K562 (cell line): Measurements from ENCODE around the gene LIMS2. TPM values are rescaled to one million over a fixed set of nuclear protein-coding genes. Genes with fewer than 3 reads are reported as not detected.

Experiments
- ATAC-seq: fragments of 200-7000 bp; cut with Tn5 transposase; 3 replicates; pipeline ENCODE4 v1.9.1; 2020; ENCODE audit warnings: moderate library complexity
- BruUV-seq: library from RNA; stranded (reverse); fragments of 400-500 nt; replicated peaks from 2 replicates; lab custom pipeline; 2021; lab: Mats Ljungman, UMichigan
- CTCF ChIA-PET: fragments of 300-600 bp; formaldehyde crosslinking; extraction: SDS; loops from one replicate; lab custom pipeline; 2021; ENCODE audit warnings: low intra/inter-chr PET ratio; lab: Yijun Ruan, JAX
- POLR2A ChIA-PET: fragments of 300-600, 350-650 bp; sonication (Branson Sonifier 250); formaldehyde crosslinking; extraction: SDS; loops from one replicate; lab custom pipeline; 2021; ENCODE audit warnings: antibody characterized with exemption, inconsistent platforms; lab: Yijun Ruan, JAX
- DNase-seq, 4 experiments: peaks; one replicate each; pipeline versions ENCODE4 v3.0.0 to v3.0.0-alpha.2; 2011 to 2018; ENCODE audit warnings: low spot score in 3 of 4, mixed read lengths in 3 of 4; ENCODE audit errors: extremely low read depth in 1 of 4
- FAIRE-seq: peaks from 2 replicates; lab custom pipeline; 2011; peaks lifted over from hg19 to GRCh38; lab: Jason Lieb, UNC
- H2AFZ ChIP-seq: 2 replicates; pipeline ENCODE4 v1.6.0; 2011; ENCODE audit warnings: low read depth, low read length, control low read depth, inconsistent platforms
- H3K27ac ChIP-seq: fragments of 200-600 bp; 3 replicates; pipeline ENCODE4 v1.8.0; 2011; ENCODE audit warnings: low read depth, mild to moderate bottlenecking, control low read depth, inconsistent platforms, low read length, moderate library complexity, mixed read lengths; ENCODE audit errors: extremely low read depth
- H3K27me3 ChIP-seq, 2 experiments: fragments of 300-600 bp in 1 of 2; 2 replicates in 1 of 2; 3 replicates in 1 of 2; pipeline versions ENCODE4 v1.6.0 to v1.8.0; 2011; ENCODE audit warnings: inconsistent platforms in 2 of 2, low read length in 2 of 2, mild to moderate bottlenecking in 1 of 2, mixed read lengths in 1 of 2, moderate library complexity in 1 of 2; ENCODE audit not compliant: control insufficient read depth in 2 of 2, insufficient read depth in 2 of 2
- H3K36me3 ChIP-seq: fragments of 300-600 bp; 3 replicates; pipeline ENCODE4 v1.8.0; 2011; ENCODE audit warnings: mild to moderate bottlenecking, low read length, inconsistent platforms; ENCODE audit not compliant: control insufficient read depth, insufficient read depth
- H3K4me1 ChIP-seq, 2 experiments: fragments of 200-600 bp in 1 of 2; replicated peaks in 1 of 2; 2 replicates in 1 of 2; 3 replicates in 1 of 2; pipeline versions ENCODE4 v1.5.1 to v1.8.0; 2011; ENCODE audit warnings: inconsistent platforms in 2 of 2, low read length in 2 of 2, mild to moderate bottlenecking in 1 of 2, mixed read lengths in 1 of 2, moderate library complexity in 1 of 2; ENCODE audit not compliant: control insufficient read depth in 2 of 2, insufficient read depth in 2 of 2
- H3K4me2 ChIP-seq: 2 replicates; pipeline ENCODE4 v1.6.1; 2011; ENCODE audit warnings: low read length, control low read depth, inconsistent platforms, mixed read lengths; ENCODE audit not compliant: insufficient read depth
- H3K4me3 ChIP-seq: fragments of 200-600 bp; sonication (generic), shearing (Covaris generic); 2 replicates; pipeline ENCODE4 v1.5.1; 2016; ENCODE audit warnings: control low read depth, inconsistent platforms
- H3K79me2 ChIP-seq: fragments of 200-600 bp; 3 replicates; pipeline ENCODE4 v1.8.0; 2011; ENCODE audit warnings: low read length, inconsistent platforms; ENCODE audit not compliant: control insufficient read depth, insufficient read depth
- H3K9ac ChIP-seq, 2 experiments: 2 replicates each; pipeline versions ENCODE4 v1.6.0 to v1.6.1; 2011; ENCODE audit warnings: low read depth in 2 of 2, low read length in 2 of 2, control low read depth in 1 of 2, inconsistent platforms in 1 of 2, mild to moderate bottlenecking in 1 of 2, mixed read lengths in 1 of 2; ENCODE audit not compliant: insufficient read depth in 1 of 2
- H3K9me1 ChIP-seq: one replicate; pipeline ENCODE4 v1.6.0; 2011; ENCODE audit warnings: inconsistent platforms, mild to moderate bottlenecking, low read length, moderate library complexity; ENCODE audit not compliant: control insufficient read depth, insufficient read depth
- H3K9me3 ChIP-seq: replicated peaks from 2 replicates; pipeline ENCODE4 v1.5.1; 2011; ENCODE audit warnings: low read depth, low read length, inconsistent platforms; ENCODE audit not compliant: control insufficient read depth, insufficient read depth
- H4K20me1 ChIP-seq: replicated peaks from 2 replicates; pipeline ENCODE4 v1.6.1; 2011; ENCODE audit warnings: low read length, inconsistent platforms, mixed read lengths; ENCODE audit not compliant: control insufficient read depth, insufficient read depth
- GATA2 ChIP-seq: sonication (generic); formaldehyde crosslinking; IDR thresholded peaks from 2 replicates; pipeline ENCODE4 v1.4.0; 2020; ENCODE audit warnings: mild to moderate bottlenecking, missing genetic modification reagents
- MAFG ChIP-seq: fragments of 450-650 bp; conservative IDR thresholded peaks from 2 replicates; pipeline ENCODE4 v1.6.1; 2016; ENCODE audit warnings: missing genetic modification characterization, missing compliant biosample characterization
- NEUROD1 ChIP-seq: fragments of 150-350 bp; IDR thresholded peaks from 2 replicates; pipeline ENCODE4 v1.6.1; 2014; ENCODE audit warnings: borderline replicate concordance, low read length, low read depth; ENCODE audit not compliant: partially characterized antibody
- SAFB ChIP-seq: fragments of 200-400 bp; formaldehyde crosslinking; IDR thresholded peaks from 2 replicates; pipeline ENCODE4 v1.6.1; 2017; ENCODE audit warnings: low read depth, low read length, borderline replicate concordance
- ZKSCAN8 ChIP-seq: fragments of 200-800 bp; sonication (Bioruptor generic); IDR thresholded peaks from 2 replicates; pipeline ENCODE4 v1.6.1; 2016; ENCODE audit warnings: missing genetic modification characterization, missing compliant biosample characterization
- ZNF23 ChIP-seq: fragments of 250-450 bp; sonication (Bioruptor Pico); IDR thresholded peaks from 2 replicates; pipeline ENCODE4 v1.4.0; 2020; ENCODE audit warnings: mild to moderate bottlenecking
- WGBS: fragments of 100-300 bp; shearing (Covaris generic); methylation state at CpG from one replicate; pipeline ENCODE4 v1.1.6; 2016; ENCODE audit warnings: low coverage, mixed read lengths; ENCODE audit not compliant: insufficient coverage; ENCODE audit errors: missing lambda C conversion rate; 5-methylcytosine and 5-hydroxymethylcytosine counted together
- in situ Hi-C: fragments of 300-500 bp; cut with MboI; formaldehyde crosslinking; loops from 4 replicates; pipeline ENCODE4 v1.15.0; 2018; ENCODE audit warnings: inconsistent platforms, mixed read lengths
- intact Hi-C: fragments of 100-400 bp; cut with micrococcal nuclease; formaldehyde crosslinking; loops from 2 replicates; pipeline ENCODE4 v1.14.2; 2022
- polyA plus RNA-seq, 8 experiments: library from polyadenylated mRNA; depleted of rRNA in 4 of 8; stranded (reverse) in 5 of 8; unstranded in 3 of 8; fragments of >200 nt; fragmentation: Nextera tagmentation in 2 of 8; fragmentation: Illumina TruSeq in 1 of 8; extraction: Ambion mirVana in 2 of 8; extraction: Trizol in 1 of 8; gene quantifications; 2 replicates each; pipeline versions ENCODE4 v1.2.1 to v1.2.3, GENCODE V29; 2011 to 2014; ENCODE audit warnings: inconsistent platforms in 1 of 8, missing spikeins in 1 of 8
- total RNA-seq, 7 experiments: library from RNA; depleted of rRNA in 6 of 7; stranded (reverse); fragments of >200 nt in 6 of 7; fragmentation: Illumina TruSeq in 2 of 7; extraction: Trizol in 2 of 7; gene quantifications; 2 replicates each; pipeline versions ENCODE4 v1.2.1 to v1.2.3, GENCODE V29; 2011 to 2021; ENCODE audit warnings: low replicate concordance in 1 of 7
- TF ChIP-seq, protein P1 (sequence below): fragments of 450-650 bp; formaldehyde crosslinking; IDR thresholded peaks from 2 replicates; pipeline ENCODE4 v1.4.0; 2020; ENCODE audit warnings: mild to moderate bottlenecking, moderate library complexity
- TF ChIP-seq, protein P2 (sequence below): sonication (generic); formaldehyde crosslinking; IDR thresholded peaks from 2 replicates; pipeline ENCODE4 v1.8.0; 2022; ENCODE audit warnings: missing genetic modification reagents, mild to moderate bottlenecking, moderate library complexity, borderline replicate concordance

LIMS2 gene
- total and polyA plus RNA-seq, 9 of the 15 experiments (the other 6 are each of a cell fraction or from before 2014, with no cell fraction given): 0.04 to 0.22 TPM; not detected in 7

DNA sequence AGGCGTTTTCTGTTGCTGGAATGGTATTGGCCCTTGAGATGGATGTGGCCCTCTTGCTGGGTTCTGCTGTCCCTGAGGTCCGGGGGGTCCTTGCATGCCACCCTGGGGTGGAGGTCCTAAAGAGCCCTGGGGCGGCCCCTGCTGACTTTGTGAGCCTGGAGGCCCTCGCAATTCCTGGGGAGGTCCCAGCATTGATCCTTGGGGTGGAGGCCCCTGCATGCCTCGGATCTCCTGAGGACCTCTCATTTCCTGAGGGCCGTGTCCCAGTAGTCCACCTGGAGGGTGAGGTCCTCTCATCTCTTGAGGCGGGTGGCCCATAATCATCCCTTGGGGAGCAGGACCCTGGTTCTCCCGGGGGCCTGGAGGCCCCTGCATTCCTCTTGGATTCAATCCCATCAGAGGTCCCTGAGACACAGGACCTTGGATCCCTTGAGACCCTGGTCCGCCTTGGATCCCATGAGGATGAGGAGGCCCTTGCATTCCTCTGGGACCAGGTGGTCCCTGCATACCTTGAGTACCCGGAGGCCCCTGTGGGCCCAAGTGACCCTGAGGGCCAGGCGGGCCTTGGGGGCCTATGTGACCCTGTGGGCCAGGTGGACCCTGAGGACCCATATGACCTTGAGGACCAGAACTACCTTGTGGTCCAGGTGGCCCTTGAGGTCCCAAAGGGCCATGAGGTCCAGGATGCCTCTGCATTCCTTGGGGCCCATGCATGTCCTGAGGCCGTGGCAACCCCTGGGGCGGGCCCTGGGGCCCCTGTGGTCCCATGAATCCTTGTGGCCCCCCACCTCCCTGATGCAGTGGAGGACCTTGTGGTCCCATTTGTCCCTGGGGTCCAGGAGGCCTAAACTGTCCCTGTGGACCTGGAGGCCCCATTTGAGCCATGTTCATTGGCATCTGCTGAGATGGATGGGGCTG is 44.2 kb upstream of the LIMS2 start:
- 86% methylated on average over 12 of the region's 13 CpGs for WGBS
- no peak overlapping the region for H2AFZ ChIP-seq
- DNase-seq: no peak
- no peaks in the 10 kb centered on the region for H3K27me3 ChIP-seq
- ATAC-seq: no peak; the same call in 2 of the 3 replicates
- peaks cover 77% of the 10 kb centered on the region for H3K36me3 ChIP-seq
- BruUV-seq: no TSS peak
- no peak overlapping the region for H3K4me3 ChIP-seq
- peaks cover 2% of the 10 kb centered on the region for H3K9me1 ChIP-seq
- H3K9ac ChIP-seq: no peak overlapping the region
- in situ Hi-C loops (no loop called here), intact Hi-C loops (no loop called here)
- H3K27ac ChIP-seq: no peak overlapping the region
- POLR2A ChIA-PET: no interaction called here
- H3K9me3 ChIP-seq: no peaks in the 10 kb centered on the region
- no peak overlapping the region for H3K4me2 ChIP-seq
- H3K79me2 ChIP-seq: no peaks in the 10 kb centered on the region
- no peak for FAIRE-seq
- TF ChIP-seq, protein P1, sequence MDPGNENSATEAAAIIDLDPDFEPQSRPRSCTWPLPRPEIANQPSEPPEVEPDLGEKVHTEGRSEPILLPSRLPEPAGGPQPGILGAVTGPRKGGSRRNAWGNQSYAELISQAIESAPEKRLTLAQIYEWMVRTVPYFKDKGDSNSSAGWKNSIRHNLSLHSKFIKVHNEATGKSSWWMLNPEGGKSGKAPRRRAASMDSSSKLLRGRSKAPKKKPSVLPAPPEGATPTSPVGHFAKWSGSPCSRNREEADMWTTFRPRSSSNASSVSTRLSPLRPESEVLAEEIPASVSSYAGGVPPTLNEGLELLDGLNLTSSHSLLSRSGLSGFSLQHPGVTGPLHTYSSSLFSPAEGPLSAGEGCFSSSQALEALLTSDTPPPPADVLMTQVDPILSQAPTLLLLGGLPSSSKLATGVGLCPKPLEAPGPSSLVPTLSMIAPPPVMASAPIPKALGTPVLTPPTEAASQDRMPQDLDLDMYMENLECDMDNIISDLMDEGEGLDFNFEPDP (CRISPR knock-in tag): no peak
- no peak for TF ChIP-seq ZKSCAN8 (CRISPR knock-in tag)
- TF ChIP-seq, protein P2, sequence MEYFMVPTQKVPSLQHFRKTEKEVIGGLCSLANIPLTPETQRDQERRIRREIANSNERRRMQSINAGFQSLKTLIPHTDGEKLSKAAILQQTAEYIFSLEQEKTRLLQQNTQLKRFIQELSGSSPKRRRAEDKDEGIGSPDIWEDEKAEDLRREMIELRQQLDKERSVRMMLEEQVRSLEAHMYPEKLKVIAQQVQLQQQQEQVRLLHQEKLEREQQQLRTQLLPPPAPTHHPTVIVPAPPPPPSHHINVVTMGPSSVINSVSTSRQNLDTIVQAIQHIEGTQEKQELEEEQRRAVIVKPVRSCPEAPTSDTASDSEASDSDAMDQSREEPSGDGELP: no peak
- TF ChIP-seq MAFG (tag): no peak
- TF ChIP-seq SAFB: no peak
- no peak for TF ChIP-seq NEUROD1
- TF ChIP-seq ZNF23: no peak
- TF ChIP-seq GATA2 (CRISPR knock-in tag): no peak
- CTCF ChIA-PET: no interaction called here
- H3K4me1 ChIP-seq: no peaks in the 10 kb centered on the region
- no peaks in the 10 kb centered on the region for H4K20me1 ChIP-seq
